ENCODE results near the gene KLK13.

DNA sequence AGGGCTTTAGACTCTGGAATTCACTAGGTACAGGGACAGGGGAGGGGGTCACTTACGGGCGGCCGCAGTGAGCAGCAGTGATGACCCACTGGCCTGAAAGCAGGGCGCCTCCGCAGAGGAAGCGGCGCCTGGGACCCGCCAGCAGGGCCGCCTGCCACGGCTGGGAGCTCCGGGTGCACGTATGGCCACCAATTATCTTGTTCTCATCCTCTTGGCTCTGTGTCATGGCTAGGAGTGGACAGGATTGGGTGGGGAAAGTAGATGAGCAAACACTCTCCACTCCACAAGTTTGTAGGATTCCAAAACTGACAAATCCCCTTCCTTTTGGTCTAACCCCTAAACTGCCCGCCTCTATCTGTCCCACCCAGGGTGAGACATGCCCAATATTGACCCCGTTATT, 16.6 kb upstream of the KLK13 start:
- TF ChIP-seq, protein P1, sequence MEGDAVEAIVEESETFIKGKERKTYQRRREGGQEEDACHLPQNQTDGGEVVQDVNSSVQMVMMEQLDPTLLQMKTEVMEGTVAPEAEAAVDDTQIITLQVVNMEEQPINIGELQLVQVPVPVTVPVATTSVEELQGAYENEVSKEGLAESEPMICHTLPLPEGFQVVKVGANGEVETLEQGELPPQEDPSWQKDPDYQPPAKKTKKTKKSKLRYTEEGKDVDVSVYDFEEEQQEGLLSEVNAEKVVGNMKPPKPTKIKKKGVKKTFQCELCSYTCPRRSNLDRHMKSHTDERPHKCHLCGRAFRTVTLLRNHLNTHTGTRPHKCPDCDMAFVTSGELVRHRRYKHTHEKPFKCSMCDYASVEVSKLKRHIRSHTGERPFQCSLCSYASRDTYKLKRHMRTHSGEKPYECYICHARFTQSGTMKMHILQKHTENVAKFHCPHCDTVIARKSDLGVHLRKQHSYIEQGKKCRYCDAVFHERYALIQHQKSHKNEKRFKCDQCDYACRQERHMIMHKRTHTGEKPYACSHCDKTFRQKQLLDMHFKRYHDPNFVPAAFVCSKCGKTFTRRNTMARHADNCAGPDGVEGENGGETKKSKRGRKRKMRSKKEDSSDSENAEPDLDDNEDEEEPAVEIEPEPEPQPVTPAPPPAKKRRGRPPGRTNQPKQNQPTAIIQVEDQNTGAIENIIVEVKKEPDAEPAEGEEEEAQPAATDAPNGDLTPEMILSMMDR (IDR thresholded peaks at IDR 0.05): no peak
- no peak for TF ChIP-seq ZFX (IDR thresholded peaks at IDR 0.05; ENCODE audit: borderline replicate concordance)

Data from 22Rv1 (cell line).